GM12892 (cell line): ENCODE results near the gene NBPF1.
"Not testable (repeated sequence)": the region's sequence is repeated elsewhere in the genome, so short reads cannot be mapped to it uniquely, and the experiment has no call there.

Source experiments
- DNase-seq: peaks from one replicate; pipeline ENCODE4 v3.0.0; 2011; ENCODE audit not compliant: insufficient read length
- FAIRE-seq: peaks from 2 replicates; lab custom pipeline; 2011; peaks lifted over from hg19 to GRCh38; lab: Jason Lieb, UNC
- POLR2A ChIP-seq: IDR thresholded peaks from 2 replicates; pipeline ENCODE4 v1.6.1; 2011; ENCODE audit warnings: low read depth, low read length, control low read depth
- POLR2AphosphoS5 ChIP-seq: IDR thresholded peaks from 2 replicates; pipeline ENCODE4 v1.6.1; 2011; ENCODE audit warnings: low read depth, low read length, control low read depth
- TAF1 ChIP-seq: IDR thresholded peaks from 2 replicates; pipeline ENCODE4 v1.6.1; 2011; ENCODE audit warnings: low read depth, mild to moderate bottlenecking, control low read depth, low read length, borderline replicate concordance

The NBPF1 gene

GRCh38 chr1:16521288-16521583 is 92.1 kb downstream of the NBPF1 start:
- FAIRE-seq (no peak), DNase-seq (no peak)
- no peak for TF ChIP-seq TAF1
- no peak for TF ChIP-seq POLR2A
- no peak for TF ChIP-seq POLR2AphosphoS5

- not testable (repeated sequence) for FAIRE-seq
Measured at GRCh38 chr1:16520435-16521287, 92.7 kb downstream of the NBPF1 start.

GRCh38 chr1:16519255-16519951 is 94.0 kb downstream of the NBPF1 start:
- not testable (repeated sequence) for DNase-seq, FAIRE-seq

More at GRCh38 chr1:16520435-16521287, 92.7 kb downstream of the NBPF1 start:
- DNase-seq = not testable (repeated sequence)

DNA sequence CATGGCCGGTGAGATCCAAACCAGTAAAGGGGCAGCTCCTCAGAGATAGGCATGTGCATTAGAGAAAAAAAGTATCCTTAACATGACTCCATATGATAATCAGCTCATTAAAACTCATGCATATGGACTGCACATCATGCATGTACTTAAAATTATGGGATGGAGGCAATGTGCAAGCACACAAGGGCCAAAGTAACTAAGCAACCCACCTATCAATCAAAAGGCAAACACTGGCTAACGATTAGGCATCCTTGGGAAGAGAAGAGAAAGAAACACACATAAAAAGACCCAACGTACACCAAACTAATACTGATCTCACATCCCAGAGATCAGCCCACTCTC is 94.5 kb downstream of the NBPF1 start:
- not testable (repeated sequence) for FAIRE-seq, DNase-seq

- not testable (repeated sequence) for FAIRE-seq
Measured at GRCh38 chr1:16516694-16517410, 96.5 kb downstream of the NBPF1 start.

GRCh38 chr1:16514107-16515055 is 99.0 kb downstream of the NBPF1 start, which contains the start of gene RNU1-1:
RNU1-1 (minus strand) TSS chr1:16514285.
- DNase-seq, FAIRE-seq: not testable (repeated sequence)

More at GRCh38 chr1:16516694-16517410, 96.5 kb downstream of the NBPF1 start:
- not testable (repeated sequence) for DNase-seq

DNA sequence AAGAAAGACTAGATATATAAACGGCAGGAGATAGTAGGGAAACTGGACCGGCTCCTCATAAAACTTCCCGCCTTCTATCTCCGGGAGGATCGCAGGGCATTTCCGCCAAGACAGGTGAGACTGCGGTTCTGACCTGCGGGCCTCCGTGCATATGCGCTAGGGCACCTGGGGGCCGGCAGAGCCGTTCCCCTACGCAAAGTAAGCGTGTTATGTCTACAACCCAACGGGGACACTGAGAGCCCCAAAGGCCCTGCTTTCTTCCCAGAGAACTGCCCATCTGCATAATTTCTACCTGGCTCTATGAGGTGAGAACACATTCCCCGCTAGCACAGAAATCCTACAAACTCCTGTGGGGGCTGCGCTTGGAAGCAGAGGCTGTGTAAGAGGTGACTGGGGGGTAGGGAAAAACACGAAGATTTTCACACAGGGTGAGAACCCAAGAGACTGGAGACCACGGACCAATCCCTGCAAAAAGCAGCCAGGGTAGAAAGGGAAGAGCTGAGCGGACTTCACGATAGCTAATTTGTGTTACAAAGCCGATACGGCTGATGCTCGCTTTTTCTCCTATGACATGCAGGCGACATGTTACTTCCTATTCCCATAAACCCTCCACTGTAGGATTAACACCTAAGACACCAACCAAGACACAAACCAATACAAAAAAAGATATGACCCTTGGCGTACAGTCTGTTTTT is 99.8 kb downstream of the NBPF1 start:
- peak; percentile 93 for TF ChIP-seq POLR2A
- peak; percentile 97 for TF ChIP-seq POLR2AphosphoS5
- not testable (repeated sequence) for DNase-seq, FAIRE-seq

DNA sequence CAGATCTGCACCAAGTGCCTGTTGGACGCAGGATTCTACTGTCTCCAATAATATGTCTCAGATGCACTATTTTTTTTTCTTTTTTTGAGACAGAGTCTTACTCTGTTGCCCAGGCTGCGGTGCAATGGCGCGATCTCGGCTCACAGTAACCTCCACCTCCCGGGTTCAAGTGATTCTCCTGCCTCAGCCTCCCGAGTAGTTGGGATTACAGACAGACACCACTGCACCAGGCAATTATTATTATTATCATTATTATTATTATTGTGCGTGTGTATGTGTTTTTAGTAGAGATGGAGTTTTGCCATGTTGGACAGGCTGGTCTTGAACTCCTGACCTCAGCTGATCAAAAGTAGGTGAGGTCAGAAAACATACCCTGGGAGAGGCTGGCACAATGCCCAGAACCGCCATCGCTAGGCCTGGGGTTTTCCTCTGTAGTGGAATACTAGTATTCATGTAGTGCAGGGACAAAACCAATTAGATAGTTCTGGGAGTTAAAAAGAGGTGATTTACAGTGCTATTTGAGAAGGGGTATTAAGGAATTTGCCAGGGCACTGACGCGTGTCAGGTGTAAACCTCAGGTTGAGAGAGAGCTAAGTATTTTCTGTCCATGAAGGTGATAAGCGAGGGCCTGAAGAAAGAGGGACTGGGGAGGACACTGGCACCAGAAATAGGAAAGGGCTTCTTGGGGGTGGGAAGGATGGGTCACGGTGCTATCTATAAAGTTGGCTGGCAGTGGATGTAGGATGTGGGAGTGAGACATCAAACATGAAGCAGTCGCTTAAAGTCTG is 100.5 kb downstream of the NBPF1 start:
- not testable (repeated sequence) for FAIRE-seq, DNase-seq
